Measurements from ENCODE around the gene ARHGAP22.

DNA sequence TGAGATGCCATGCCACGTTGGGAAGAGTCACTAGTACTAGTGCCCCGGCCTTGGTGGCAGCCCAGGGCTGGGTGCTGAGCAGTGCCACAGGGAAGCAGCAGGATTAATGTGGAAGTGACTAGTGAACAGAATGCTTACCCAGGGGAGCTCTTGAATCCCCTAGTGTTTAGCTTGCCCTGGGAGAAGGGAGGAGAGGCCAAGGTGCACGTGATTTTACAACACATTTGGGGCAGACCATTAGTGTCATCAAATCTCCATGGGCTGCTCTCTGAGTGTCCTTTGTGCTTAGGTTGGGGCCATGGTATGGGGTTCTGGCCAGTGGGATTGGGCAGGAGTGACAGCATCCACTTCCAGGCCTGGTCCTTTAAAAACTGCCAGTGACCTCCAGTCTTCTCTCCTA is 37.5 kb downstream of the ARHGAP22 start:
- TF ChIP-seq, protein P1, sequence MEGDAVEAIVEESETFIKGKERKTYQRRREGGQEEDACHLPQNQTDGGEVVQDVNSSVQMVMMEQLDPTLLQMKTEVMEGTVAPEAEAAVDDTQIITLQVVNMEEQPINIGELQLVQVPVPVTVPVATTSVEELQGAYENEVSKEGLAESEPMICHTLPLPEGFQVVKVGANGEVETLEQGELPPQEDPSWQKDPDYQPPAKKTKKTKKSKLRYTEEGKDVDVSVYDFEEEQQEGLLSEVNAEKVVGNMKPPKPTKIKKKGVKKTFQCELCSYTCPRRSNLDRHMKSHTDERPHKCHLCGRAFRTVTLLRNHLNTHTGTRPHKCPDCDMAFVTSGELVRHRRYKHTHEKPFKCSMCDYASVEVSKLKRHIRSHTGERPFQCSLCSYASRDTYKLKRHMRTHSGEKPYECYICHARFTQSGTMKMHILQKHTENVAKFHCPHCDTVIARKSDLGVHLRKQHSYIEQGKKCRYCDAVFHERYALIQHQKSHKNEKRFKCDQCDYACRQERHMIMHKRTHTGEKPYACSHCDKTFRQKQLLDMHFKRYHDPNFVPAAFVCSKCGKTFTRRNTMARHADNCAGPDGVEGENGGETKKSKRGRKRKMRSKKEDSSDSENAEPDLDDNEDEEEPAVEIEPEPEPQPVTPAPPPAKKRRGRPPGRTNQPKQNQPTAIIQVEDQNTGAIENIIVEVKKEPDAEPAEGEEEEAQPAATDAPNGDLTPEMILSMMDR (conservative IDR thresholded peaks at IDR 0.05 in 1 of 2, IDR thresholded peaks at IDR 0.05 in 1 of 2; ENCODE audit: low read depth in 1 of 2, low read length in 2 of 2) = no peak
- TF ChIP-seq EZH2 (IDR thresholded peaks at IDR 0.05; ENCODE audit: low read length, missing control alignments) = no peak
